NCI-H82 treated with DMSO at 0.1 percent for 48 hours (cell line): ENCODE measurements around the gene FN3KRP.
A peak's percentile ranks its signal among the peaks of the same experiment; 100 is the strongest.
"Not testable (repeated sequence)": the region's sequence is repeated elsewhere in the genome, so short reads cannot be mapped to it uniquely, and the experiment has no call there.

Experiments used
- DNase-seq: peaks from one replicate; lab custom pipeline; 2025; ENCODE audit not compliant: unreplicated experiment; lab: John Stamatoyannopoulos, UW

Gene FN3KRP

DNA sequence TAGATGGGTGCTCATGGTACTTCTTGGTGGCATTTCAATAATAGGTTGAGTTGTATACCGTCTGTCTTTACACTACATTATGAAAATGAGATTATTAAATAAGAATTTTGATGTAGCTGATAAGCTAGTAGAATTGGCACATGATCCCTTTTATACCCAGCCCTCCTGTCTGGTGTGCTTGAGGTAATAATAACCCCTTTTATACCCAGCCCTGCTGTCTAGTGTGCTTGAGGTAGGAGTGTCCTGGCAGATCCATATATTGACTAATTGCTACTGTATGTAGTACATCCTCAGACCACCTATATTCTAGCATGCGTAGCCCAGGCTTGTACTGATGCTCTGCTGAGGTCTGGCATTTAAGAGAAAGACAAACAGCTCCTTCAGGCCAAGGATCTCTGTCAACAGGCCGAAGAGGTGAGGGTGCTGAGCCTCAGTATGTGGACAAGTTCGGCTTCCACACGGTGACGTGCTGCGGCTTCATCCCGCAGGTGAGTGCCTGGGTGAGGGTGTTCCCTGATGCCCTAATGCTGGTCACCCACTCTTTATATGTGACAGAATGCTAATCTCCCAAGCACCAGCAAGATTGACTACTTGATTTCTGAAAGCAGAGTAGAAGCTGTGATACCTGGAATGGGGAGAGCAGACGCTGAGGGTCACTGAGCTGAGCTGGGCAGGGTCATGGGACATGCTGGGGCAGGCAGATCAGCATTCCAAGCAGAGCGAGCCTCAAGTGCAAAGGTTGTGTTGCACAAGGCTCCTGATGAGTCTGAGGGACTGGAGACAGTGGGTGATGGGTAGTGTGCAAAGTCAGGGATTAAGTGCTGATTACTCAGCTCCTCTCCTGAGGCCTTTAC lies 24.6 kb downstream of the FN3KRP start:
- no peak for DNase-seq

DNA sequence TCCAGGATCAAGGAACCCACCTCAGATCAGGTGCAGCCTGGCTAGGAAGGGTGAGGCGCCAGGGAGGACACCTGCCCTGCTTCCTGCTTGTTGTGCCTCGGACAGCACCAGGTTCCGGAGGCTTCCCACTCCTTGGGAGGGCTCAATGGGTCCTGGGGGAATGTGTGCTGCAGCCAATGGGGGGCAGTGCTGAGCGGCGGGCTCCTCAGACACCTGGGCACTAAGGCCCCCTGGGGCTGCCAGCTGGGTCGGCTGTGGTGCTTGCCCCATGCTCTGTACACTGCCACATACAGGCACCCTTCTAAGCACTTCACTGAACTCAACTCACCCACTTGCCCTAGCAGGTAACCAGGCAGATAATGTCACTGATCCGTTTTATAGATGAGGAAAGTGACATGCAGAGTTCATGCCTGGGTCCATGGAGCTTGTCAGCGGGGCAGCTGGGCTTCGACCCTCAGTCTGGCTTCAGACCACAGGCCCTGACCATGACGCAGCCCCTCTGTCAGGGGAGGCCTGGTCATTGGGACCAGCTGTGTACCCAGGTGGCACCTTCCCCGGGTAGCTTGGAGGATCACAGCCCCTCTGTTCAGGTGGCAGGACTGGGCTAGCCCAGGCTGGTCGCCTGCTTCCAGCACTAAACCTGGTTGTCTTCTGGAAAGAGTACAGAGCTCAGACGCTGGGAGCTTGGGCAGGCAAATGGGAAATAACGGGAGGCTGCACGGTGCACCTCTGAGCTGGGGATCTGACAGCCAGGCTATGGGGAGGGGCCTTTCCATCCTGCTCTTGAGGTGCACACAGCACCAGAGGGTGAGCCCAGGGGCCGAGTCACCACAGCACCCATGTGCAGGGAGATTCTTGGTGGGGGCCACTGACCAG lies 27.1 kb downstream of the FN3KRP start:
- no peak for DNase-seq

DNA sequence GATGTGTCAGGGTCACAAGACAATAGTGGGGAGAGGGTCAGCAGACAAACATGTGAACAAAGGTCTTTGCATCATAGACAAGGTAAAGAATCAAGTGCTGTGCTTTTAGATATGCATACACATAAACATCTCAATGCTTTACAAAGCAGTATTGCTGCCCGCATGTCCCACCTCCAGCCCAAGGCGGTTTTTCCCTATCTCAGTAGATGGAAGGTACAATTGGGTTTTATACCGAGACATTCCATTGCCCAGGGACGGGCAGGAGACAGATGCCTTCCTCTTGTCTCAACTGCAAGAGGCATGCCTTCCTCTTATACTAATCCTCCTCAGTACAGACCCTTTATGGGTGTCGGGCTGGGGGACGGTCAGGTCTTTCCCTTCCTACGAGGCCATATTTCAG lies 28.2 kb downstream of the FN3KRP start:
- not testable (repeated sequence) for DNase-seq

DNA sequence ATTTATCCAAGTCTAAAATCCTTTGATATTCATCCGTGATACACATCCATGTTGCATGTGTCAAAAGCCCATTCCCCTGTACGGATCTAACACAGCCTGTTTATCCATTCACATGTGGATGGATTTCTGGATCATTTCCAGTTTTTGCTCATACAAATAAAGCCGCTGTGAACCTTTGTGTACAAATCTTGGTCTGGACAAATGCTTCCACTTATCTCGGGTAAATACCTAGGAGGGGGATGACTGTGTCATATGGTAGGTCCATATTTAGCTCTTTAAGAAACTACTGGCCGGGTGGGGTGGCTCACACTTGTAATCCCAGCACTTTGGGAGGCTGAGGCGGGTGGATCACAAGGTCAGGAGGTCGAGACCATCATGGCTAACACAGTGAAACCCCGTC lies 29.0 kb downstream of the FN3KRP start:
- DNase-seq = peak; percentile 63

DNA sequence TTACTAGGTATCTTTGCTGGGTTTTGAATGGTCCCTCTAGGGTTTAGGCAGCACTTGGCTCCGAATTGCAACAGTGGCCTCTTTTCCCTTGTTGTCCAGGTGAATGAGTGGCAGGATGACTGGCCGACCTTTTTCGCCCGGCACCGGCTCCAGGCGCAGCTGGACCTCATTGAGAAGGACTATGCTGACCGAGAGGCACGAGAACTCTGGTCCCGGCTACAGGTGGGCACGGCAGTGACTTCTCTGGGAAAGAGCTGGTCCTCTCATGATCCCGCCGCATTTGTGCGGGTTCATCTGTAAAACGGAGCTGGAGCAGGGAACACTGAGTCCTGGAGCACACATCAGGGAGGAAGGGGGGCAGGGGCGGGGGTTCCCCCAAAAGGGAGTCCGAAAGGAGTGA lies 32.2 kb downstream of the FN3KRP start:
- DNase-seq = no peak

DNA sequence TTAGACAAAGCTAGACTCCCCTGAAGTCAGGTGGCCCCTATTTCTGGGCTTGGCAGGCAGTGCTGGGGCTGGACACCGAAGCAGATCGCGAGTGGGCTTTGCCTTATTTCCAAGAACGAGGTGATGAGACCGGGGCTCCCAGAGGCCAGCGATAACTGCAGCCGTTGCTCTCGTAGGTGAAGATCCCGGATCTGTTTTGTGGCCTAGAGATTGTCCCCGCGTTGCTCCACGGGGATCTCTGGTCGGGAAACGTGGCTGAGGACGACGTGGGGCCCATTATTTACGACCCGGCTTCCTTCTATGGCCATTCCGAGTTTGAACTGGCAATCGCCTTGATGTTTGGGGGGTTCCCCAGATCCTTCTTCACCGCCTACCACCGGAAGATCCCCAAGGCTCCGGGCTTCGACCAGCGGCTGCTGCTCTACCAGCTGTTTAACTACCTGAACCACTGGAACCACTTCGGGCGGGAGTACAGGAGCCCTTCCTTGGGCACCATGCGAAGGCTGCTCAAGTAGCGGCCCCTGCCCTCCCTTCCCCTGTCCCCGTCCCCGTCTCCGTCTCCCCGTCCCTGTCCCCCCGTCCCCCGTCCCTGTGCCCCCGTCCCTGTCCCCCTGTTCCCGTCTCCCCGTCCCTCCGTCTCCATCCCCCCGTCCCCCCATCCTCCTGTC lies 33.9 kb downstream of the FN3KRP start:
- DNase-seq = no peak

DNA sequence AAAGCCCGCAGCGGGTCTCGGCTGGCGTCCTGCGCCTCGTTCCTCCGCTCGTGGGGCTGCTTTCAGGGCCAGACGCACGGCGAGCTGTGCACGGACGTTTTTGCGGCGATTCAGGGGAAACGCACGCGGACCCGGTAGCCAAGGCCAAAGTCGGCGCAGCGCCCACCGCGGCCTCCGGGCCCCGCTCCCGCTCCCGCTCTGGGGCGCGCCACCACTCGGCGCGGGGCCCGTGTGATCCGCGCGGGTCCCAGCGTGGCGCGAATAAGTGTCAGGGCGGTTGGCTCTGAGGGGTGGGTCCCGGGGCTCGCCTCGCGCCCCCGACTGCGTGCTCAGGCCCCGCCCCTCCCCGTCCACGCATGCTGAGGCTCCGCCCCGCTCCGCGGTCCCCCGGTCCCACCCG lies 34.7 kb downstream of the FN3KRP start:
- no peak for DNase-seq

DNA sequence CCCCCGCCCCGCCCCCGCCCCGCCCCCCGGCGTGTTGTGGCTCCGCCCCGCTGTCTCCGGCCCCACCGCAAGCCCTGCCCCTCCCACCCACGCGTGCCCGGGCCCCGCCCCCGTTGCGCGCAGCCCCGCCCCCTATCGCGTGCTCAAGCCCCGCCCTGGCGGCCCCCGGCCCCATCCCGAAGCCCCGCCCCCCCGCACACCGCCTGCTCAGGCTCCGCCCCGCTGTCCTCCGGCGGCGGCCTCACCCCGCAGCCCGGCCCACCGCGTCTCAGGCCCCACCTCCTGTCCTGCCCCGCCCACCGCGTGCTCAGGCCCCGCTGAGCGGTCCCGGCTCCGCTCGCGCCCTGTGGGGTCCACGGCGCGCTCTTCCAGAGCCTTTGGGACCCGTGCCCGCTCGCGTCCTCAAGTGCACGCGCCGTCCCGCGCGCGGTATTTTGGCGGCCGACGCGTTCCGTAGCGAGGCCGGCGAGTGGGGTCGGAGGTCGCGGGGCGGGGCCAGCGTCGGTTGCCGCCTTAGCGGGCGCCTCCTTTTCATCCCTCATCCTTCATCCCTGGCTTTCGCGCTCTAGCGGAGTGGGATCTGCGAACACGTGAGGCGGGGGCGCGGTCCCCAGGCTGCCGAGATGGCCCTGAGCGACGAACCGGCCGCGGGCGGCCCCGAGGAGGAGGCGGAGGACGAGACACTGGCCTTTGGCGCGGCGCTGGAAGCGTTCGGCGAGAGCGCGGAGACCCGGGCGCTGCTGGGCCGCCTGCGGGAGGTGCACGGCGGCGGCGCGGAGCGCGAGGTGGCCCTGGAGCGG lies 35.3 kb downstream of the FN3KRP start, which contains the start of gene TBCD:
TBCD (plus strand) TSS at position 495 of the 800 bp plus-strand sequence; CDS start at position 624, 129 bp downstream.
- DNase-seq = peak; percentile 57

DNA sequence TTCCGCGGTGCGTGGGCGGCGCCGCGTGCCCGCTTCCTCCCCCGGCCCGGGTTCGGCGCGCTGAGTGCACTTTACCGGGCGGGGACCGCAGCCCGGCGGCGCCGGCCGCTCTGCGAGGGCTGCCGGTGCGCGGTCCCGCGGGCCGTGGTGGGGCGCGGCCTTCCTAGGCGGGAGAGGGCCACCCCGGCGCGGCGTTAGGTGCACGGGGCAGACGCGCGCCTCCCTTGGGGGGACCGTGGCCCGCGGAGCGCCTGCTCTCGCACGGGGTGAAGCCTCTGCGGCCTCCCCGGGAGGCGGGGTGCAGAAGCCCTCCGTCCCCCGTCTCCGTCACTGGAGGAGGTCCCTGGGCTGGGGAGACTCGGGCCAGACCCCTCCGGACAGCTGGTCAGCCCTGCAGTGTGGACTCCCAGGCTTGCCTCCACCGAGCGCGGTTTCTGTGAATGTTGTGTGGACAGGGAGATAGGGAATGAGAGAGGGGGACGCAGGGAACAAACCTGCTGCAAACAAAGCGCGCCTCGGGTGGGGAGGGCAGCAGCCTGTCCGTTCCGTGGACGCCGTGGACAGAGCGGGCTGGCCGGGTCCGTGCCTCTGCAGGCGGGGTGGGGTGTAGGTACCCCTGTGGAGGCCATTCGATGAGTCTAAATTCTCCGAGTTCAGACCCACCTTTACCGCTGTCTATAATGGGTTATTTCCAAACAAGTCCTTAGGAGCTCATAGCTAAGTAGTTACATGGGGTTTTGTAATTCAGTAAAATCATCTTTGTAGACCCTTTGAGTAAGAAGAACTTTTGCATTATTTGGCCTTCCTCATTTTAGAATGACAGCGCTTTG lies 36.1 kb downstream of the FN3KRP start:
- no peak for DNase-seq

DNA sequence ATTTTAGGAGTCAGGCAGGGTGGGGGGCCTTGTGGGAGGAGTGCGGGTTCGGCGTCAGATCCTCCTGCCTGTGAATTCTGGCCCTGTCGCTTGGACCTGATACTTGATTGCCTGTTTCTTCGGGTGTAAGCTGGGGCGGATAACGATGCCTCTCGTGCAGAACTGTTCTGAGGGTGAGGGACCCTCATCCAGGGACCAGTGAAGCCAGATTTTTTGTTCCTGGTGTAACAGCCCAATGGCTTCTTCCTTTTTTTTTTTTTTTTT lies 36.6 kb downstream of the FN3KRP start:
- DNase-seq = no peak

DNA sequence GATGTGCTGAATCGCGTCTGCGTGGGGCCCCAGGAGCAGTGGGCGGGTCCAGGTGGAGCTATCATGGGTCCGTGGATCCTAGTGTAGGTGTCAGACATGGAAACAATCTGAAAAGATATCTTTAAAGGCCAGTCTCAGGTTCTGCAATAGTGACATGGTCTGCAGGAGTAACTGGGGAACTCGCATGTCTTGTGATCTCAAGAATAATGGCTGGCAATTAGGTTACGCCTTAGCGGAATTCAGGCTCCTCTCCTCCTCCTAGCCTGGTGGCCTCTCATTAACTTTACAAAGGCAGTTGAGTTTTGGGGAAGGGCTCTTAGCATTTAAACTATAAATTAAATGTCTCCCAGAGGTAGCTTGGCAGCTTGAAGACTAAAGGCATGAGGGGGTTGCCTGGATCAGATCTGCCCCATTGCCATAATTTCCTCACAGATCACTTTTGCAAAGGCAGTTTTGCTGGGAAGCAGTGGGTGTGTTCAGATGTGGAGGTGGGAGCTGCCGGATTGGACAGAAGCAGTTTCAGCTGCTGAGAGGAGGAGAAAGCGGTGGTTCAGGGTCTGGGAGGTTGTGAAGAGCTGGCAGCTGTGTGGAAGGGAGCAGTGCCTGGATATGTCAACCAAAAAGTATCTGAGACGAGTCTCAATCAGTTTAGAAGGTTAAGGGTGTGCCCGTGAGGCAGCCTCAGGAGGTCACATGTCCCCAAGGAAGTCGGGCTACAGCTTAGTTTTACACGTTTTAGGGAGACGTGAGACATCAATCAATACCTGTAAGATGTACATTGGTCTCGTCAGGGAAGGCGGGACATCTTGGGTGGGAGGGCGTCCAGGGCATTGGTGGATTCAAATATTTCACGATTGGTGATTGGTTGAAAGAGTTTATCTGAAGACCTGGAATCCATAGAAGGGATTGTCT lies 38.0 kb downstream of the FN3KRP start:
- peak; percentile 67 for DNase-seq

DNA sequence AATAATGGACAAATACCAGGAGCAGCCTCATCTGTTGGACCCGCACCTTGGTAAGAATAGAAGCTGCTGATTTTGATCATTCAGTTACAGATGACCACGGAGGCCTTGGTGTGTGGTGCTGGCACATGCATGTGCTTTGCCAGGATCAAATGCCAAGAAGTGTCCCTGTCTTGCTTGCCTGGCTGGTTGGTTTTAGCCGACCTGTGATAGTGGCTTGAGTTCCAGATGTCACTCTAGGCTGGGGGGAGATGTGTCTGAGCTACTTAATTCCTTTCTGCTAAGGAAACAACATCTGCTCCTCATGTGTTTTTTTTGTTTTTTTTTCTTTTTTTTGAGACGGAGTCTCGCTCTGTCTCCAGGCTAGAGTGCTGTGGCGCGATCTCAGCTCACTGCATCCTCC lies 39.7 kb downstream of the FN3KRP start:
- no peak for DNase-seq

DNA sequence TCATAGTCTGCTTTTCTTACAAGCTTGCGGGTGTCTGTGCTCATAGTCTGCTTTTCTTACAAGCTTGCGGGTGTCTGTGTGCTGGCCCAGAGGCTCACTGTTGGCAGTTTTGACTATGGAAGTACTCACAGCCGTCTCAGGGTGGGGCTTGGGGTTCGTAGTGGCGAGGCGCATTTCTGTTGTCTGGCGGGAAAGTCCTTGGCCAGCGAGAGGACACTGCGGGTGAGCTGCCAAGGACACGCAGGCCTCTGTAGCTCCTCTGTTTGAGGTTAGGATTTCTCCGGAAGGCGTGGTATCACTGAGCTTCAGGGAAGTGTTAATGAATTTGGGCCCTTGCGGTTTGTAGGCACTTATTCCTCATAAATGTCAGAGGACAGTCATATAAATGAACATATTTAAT lies 48.9 kb downstream of the FN3KRP start:
- DNase-seq = no peak

DNA sequence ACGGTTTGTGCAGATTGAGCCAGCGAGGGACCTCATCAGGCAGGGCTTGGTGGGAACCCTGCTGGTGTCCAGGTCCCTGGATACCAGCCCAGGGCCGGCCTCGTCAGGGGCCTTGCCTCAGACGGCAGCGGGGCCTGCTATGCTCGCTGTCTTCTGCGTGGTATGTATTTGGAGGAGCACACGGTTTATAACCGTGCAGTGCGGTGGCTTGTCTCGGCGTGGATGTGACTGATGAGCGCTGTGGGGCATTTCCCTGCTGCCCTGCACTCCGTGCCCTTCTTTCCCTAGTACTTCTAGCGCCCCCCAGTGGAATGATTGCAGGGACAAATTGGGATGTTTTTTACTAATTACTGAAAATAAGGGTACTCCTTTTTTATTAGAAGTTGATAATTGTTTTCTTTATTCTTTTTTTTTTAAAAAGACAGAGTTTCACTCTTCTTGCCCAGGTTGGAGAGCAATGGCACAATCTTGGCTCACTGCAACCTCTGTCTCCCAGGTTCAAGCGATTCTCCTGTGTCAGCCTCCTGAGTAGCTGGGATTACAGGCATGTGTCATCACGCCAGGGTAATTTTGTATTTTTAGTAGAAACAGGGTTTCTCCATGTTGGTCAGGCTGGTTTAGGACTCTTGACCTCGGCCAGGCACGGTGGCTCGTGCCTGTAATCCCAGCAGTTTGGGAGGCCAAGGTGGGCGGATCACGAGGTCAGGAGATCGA lies 50.7 kb downstream of the FN3KRP start:
- peak; percentile 31 for DNase-seq

DNA sequence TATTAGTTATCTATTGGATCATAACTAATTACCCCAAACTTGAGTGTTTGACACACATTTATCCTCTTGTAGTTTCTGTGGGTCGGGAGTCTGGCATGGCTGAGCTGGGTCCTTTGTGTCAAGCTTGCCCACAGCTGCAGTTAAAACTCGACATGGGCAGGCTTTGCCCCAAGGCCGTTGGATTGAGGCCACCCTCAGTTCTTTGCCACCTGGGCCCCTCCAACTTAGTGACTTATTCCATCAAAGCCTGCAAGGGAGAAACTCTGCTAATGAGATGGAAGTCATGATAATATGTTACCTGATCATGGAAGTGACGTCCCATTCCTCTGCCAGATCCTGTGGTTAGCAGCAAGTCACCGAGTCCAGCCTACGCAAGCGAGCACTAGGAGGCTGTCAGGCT lies 52.5 kb downstream of the FN3KRP start:
- no peak for DNase-seq

DNA sequence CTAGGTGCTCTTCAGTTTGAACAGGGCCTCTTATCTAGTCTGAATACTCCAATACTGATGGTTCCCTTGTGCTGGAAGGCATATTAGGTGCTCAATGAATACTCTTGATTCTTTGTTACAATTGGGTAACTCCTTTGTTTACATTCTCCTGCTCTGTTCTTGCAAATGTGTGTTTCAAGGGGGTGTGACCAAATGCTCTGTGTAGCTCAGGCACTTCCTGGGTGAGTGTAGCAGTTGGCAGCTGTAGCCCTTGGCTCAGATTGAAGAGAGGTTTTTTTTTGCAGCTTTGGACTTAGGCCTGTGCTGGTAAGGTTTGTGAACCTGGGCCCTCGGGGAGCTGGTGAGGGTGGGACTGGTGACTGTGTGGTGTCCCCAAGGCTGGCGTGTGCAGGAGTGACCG lies 55.5 kb downstream of the FN3KRP start:
- DNase-seq = no peak

DNA sequence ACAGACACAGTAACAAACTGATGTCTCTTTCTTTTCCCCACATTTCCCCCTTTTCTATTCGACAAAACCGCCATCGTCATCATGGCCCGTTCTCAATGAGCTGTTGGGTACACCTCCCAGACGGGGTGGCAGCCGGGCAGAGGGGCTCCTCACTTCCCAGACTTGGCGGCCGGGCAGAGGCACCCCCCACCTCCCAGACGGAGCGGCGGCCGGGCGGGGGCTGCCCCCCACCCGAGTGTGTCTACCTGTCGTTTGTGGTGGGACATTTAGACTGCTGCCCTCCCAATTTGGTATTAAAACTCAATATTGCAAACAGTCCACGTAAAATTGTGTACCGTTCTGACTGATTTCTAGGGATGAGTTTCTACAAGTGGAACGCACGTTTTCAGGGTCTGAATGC lies 58.0 kb downstream of the FN3KRP start:
- not testable (repeated sequence) for DNase-seq
